HG02840 (cell line): ENCODE results near the gene MRTFB.
"Not testable (repeated sequence)": the region's sequence is repeated elsewhere in the genome, so short reads cannot be mapped to it uniquely, and the experiment has no call there.

Experiments used
- ATAC-seq: cut with Tn5 transposase; IDR thresholded peaks from one replicate; pipeline ENCODE4 v1.9.1; 2021; ENCODE audit warnings: mild to moderate bottlenecking, moderate library complexity, moderate number of reproducible peaks; ENCODE audit not compliant: unreplicated experiment, low FRiP score

MRTFB gene

GRCh38 chr16:14070877-14071575 lies at the start of gene MRTFB:
Gene MRTFB (plus strand): TSS chr16:14071319. CDS start chr16:14140607, 69,288 bp downstream.
- ATAC-seq = peak; percentile 74

GRCh38 chr16:14023526-14023925 lies 47.6 kb upstream of the MRTFB start:
- not testable (repeated sequence) for ATAC-seq

DNA sequence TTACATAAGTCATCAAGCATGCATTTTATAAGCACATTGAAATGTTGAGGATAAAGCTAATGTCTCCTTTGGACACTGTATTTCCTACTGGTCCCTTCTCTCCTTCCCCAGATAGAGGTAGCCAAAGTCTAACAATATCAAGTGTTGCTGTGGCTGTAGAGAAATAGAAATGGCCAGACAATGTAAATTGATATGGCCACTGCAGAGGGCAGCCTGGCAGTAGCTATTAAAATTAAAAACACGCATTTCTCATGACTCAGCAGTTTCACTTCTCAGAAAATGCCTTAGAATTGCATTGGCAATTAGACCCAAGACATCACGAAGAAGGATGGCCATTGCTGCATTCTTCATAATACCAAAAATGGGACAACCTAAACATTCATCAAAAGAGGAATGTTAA lies 46.8 kb upstream of the MRTFB start:
- no peak for ATAC-seq

DNA sequence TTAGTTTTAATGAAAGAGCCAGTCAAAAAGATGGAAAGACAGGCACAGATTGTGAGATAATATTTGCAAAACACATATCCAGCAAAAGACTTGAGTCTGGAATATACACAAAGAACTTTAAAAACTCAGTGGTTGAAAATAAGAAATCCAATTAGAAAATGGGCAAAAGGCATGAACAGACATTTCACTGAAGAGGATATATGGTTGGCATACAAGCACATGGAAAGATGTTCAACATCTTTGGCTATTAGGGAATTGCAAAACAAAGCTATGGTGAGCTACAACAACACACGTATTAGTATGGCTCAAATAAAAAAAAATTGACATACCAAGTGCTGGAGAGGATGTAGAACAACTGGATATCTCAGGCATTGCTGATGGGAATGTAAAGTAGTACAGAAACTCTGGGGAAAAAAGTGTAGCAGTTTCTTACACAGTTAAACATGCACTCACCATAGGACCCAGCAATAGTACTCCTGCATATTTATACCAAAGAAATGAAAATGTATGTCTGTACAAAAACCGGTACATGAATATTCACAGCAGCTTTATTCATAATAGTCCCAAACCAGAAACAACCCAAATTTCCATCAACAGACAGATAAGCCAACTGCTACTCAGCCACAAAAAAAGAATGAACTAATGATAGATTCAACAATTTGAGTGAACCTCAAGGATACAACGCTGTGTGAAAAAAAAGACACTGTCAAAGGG lies 44.4 kb upstream of the MRTFB start:
- no peak for ATAC-seq

DNA sequence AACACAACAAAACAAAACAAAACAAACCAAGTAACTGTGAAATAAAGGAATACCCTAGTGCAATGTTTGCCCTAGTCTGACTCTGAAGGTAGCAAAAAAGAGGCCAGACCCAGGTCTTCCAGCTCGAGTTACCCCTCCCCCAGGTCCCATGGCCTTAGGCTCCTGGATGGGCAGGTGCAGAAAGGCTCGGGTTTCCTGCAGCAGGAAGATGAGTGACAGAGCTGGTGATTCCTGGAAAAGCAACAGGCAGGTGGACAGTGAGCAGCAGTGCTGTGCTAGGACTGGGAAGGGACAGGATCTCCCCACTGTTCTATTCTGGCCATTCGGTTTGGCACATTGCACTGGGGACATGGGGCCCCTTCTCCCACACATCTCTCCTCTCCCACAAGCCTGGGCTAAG lies 42.9 kb upstream of the MRTFB start:
- ATAC-seq = no peak

DNA sequence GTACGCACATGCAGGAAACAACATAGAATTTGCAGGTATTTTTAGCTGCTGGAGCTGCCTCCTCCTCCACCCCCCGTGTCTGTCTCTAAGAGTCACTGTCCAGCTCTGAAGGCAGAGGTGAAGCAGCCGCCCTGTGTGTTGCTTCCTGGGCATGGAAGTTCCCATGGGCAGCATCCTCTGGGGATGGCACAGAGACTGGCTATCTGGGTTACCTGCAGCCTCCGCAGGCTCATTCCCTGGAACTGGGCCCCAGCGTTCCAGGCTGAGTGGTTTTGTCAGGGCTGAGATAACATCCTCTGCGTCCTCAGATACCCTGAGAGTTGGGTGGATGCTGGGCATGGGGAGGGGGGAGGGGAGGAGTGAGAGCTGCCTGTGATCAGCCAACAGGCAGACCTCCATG lies 41.5 kb upstream of the MRTFB start:
- ATAC-seq = no peak

- ATAC-seq = no peak
Measured at GRCh38 chr16:14035092-14035491, 36.0 kb upstream of the MRTFB start.

- no peak for ATAC-seq
Measured at GRCh38 chr16:14036889-14037288, 34.2 kb upstream of the MRTFB start.

DNA sequence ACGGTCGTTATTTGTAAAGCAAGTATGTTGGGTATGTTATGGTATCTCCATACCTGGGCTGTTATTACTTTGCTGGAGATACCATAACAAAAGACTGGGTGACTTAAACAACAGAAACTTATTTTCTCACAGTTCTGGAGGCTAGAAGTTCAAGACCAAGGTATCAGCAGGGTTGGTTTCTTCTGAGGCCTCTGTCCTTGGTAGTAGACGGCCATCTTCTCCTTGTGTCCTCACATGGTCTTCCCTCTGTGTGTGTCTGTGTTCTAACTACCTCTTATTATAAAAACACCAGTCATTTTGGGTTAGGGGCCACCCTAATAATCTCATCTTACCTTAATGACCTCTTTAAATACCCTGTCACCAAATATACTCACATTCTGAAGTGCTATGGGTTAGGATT lies 33.2 kb upstream of the MRTFB start:
- ATAC-seq = no peak

DNA sequence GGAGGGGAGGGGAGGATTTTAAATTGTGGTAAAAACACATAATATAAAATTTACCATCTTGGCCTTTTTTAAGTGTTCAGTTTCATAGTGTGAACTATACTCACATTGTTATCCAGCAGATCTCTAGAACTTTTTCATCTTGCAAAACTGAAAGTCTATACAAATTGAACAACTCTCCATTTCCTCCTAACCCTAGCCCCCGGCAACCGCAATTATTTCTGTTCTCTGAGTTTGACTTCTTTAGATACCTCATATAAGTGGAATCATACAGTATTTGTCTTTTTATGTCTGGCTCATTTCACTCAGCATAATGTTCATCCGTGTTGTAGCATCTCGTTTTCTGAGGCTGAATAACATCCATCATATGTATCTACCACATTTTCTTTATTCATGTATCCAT lies 30.0 kb upstream of the MRTFB start:
- ATAC-seq = no peak

DNA sequence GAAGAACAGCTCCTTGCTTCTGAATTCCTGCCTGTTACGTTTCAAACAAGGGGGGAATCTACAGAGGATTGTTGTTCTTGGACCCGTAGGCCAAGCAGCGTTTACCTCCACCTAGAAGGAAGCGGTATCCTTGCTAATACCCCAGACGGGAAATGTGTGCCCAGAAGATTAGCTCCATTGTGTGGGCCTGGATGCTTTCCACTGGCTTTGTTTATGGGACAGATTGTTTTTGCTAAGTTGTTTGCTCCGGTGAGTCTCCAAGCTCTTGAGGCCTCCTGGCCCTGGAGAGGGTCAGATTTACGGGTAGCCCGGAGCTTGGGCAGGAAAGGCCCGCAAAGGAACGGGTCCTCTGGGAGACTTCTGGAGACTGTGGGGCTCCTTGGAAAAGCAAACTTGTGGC lies 28.4 kb upstream of the MRTFB start:
- no peak for ATAC-seq

GRCh38 chr16:14043278-14043677 lies 27.8 kb upstream of the MRTFB start:
- no peak for ATAC-seq

GRCh38 chr16:14043793-14044192 lies 27.3 kb upstream of the MRTFB start:
- ATAC-seq = no peak

DNA sequence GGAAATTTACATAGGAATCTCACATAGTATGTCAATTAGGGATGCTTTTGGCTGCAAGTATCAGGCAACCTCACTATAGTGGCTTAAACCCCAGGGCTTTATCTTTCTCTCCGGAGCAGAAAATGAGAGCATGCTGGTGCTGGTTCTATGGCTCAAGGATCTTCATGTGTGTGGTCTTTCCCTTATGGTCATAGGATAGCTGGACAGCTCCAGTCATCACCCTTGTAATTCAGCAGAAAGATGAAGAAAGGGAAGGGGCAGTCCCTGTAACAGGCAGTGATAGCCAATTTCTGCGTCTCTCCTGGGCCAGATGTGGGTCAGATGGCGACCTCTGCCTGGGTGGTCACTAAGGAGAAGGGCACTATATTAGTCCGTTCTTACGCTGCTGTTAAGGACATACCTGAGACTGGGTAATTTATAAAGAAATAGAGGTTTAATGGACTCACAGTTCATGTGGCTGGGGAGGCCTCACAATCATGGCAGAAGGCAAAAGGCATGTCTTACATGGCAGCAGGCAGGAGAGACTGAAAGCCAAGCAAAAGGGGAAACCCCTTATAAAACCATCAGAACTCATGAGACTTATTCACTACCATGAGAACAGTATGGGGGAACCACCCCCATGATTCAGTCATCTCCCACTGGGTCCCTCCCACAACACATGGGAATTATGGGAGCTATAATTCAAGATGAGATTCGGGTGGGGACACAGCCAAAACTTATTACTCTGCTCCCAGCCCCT lies 23.8 kb upstream of the MRTFB start:
- ATAC-seq = not testable (repeated sequence)

GRCh38 chr16:14050291-14051027 lies 20.7 kb upstream of the MRTFB start:
- no peak for ATAC-seq

- no peak for ATAC-seq
Measured at GRCh38 chr16:14051103-14051729, 19.9 kb upstream of the MRTFB start.

- ATAC-seq = no peak
Measured at GRCh38 chr16:14056970-14057369, 14.1 kb upstream of the MRTFB start.

GRCh38 chr16:14057878-14058382 lies 13.2 kb upstream of the MRTFB start:
- ATAC-seq = no peak

- ATAC-seq = no peak
Measured at GRCh38 chr16:14061732-14062259, 9.3 kb upstream of the MRTFB start.

DNA sequence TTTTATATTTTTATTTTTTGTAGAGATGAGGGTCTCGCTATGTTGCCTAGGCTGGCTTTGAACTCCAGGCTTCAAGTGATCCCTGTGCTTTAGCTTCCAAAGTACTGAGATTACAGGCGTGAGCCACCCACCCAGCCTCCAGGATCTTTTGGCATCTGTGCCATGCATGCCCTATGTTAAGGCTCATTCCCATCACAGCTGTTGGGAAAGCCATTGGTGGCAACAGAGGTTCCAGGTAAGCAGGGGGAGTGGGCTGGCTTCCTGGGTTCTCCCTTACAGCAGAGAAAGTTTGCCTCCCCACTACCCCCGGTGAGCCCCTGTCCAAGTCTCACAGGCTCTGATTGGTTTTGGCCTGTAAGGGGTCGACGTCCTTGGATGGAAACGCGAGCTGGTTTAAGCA lies 8.9 kb upstream of the MRTFB start:
- ATAC-seq = no peak
